Calu3 (cell line): ENCODE data around the gene NXF1. TPM values are rescaled to one million over a fixed set of nuclear protein-coding genes. Genes with fewer than 3 reads are reported as not detected.

Experiments used
- BruUV-seq: library from RNA; stranded (reverse); fragments of 400-500 nt; replicated peaks from 2 replicates; lab custom pipeline; 2021; lab: Mats Ljungman, UMichigan
- CTCF ChIA-PET: fragments of 300-600 bp; sonication (Branson Sonifier 250); formaldehyde crosslinking; loops from one replicate; lab custom pipeline; 2022; ENCODE audit warnings: antibody characterized with exemption; lab: Charles Lee
- DNase-seq: peaks from one replicate; pipeline ENCODE4 v3.0.0; 2022
- H3K27ac Mint-ChIP-seq: one replicate; pipeline ENCODE4 v1.8.0; 2022; ENCODE audit warnings: mixed read lengths; ENCODE audit not compliant: unreplicated experiment
- H3K27me3 Mint-ChIP-seq: one replicate; pipeline ENCODE4 v1.8.0; 2022; ENCODE audit warnings: mixed read lengths; ENCODE audit not compliant: unreplicated experiment
- H3K36me3 Mint-ChIP-seq: one replicate; pipeline ENCODE4 v1.8.0; 2022; ENCODE audit warnings: mild to moderate bottlenecking, moderate library complexity, mixed read lengths; ENCODE audit not compliant: insufficient read depth, unreplicated experiment
- H3K4me1 Mint-ChIP-seq: one replicate; pipeline ENCODE4 v1.8.0; 2022; ENCODE audit warnings: mild to moderate bottlenecking, low read depth, mixed read lengths; ENCODE audit not compliant: unreplicated experiment
- H3K4me3 Mint-ChIP-seq: one replicate; pipeline ENCODE4 v1.8.0; 2022; ENCODE audit warnings: mild to moderate bottlenecking, low read depth, moderate library complexity, mixed read lengths; ENCODE audit not compliant: unreplicated experiment
- H3K9me3 Mint-ChIP-seq: one replicate; pipeline ENCODE4 v1.8.0; 2022; ENCODE audit warnings: low read depth, mixed read lengths; ENCODE audit not compliant: unreplicated experiment
- intact Hi-C: fragments of 100-400 bp; cut with micrococcal nuclease; formaldehyde crosslinking; loops from one replicate; pipeline ENCODE4 v1.10.0; 2022; ENCODE audit not compliant: unreplicated experiment
- total RNA-seq: library from RNA; stranded (reverse); gene quantifications from 2 replicates; pipeline ENCODE4 v1.2.3, GENCODE V29; 2022
- TF ChIP-seq, protein P1 (sequence below): fragments of 200-600 bp; IDR thresholded peaks from one replicate; pipeline ENCODE4 v1.8.0; 2022; ENCODE audit warnings: antibody characterized with exemption; ENCODE audit not compliant: unreplicated experiment

Gene NXF1
- total RNA-seq, 1 experiment from 2014 or later, result 51.6 TPM

- Mint-ChIP-seq H3K27me3 (no peaks in the 10 kb centered on the region), H3K27ac (no peak overlapping the region), H3K4me3 (no peak overlapping the region), H3K36me3 (peaks cover 69% of the 10 kb centered on the region), H3K9me3 (no peaks in the 10 kb centered on the region), H3K4me1 (no peaks in the 10 kb centered on the region)
- intact Hi-C loops, result no loop called here
- DNase-seq, result no peak
- TF ChIP-seq, protein P1, sequence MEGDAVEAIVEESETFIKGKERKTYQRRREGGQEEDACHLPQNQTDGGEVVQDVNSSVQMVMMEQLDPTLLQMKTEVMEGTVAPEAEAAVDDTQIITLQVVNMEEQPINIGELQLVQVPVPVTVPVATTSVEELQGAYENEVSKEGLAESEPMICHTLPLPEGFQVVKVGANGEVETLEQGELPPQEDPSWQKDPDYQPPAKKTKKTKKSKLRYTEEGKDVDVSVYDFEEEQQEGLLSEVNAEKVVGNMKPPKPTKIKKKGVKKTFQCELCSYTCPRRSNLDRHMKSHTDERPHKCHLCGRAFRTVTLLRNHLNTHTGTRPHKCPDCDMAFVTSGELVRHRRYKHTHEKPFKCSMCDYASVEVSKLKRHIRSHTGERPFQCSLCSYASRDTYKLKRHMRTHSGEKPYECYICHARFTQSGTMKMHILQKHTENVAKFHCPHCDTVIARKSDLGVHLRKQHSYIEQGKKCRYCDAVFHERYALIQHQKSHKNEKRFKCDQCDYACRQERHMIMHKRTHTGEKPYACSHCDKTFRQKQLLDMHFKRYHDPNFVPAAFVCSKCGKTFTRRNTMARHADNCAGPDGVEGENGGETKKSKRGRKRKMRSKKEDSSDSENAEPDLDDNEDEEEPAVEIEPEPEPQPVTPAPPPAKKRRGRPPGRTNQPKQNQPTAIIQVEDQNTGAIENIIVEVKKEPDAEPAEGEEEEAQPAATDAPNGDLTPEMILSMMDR, result no peak
- CTCF ChIA-PET, result no interaction called here
- BruUV-seq, result no TSS peak
Observed at GRCh38 chr11:62823677-62824076, 18.4 kb upstream of the NXF1 start.

- BruUV-seq, result no TSS peak
- H3K4me1 Mint-ChIP-seq, result no peaks in the 10 kb centered on the region
- H3K36me3 Mint-ChIP-seq, result peaks cover 49% of the 10 kb centered on the region
- H3K27me3 Mint-ChIP-seq, result no peaks in the 10 kb centered on the region
- H3K9me3 Mint-ChIP-seq, result no peaks in the 10 kb centered on the region
- intact Hi-C loops, result no loop called here
- H3K4me3 Mint-ChIP-seq, result no peak overlapping the region
- H3K27ac Mint-ChIP-seq, result no peak overlapping the region
- TF ChIP-seq, protein P1, result no peak
- CTCF ChIA-PET, result no interaction called here
- no peak for DNase-seq
Observed at GRCh38 chr11:62817129-62817528, 11.9 kb upstream of the NXF1 start.

DNA sequence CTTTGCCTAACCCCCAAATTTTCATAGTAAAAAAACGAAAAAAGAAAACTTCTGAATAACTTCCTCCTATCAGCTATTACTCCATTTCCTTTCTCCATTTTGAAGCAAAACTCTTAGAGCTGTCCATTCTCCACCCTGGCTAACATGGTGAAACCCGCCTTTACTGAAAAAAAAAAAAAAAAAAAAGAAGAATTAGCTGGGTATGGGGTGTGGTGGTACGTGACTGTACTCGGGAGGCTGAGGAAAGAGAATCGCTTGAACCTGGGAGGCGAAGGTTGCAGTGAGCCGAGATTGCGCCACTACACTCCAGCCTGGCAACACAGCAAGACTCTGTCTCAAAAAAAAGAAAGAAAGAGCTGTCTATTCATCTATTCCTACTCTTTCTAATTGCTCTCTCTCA, 11.3 kb upstream of the NXF1 start:
- no peak overlapping the region for H3K27ac Mint-ChIP-seq
- H3K27me3 Mint-ChIP-seq, result no peaks in the 10 kb centered on the region
- CTCF ChIA-PET, result interaction anchor here (0.6 to 1.2 kb wide), 2 partner anchors 12 to 183 kb away, joined by 3 to 4 read pairs; no protein-coding TSS in a partner anchor
- intact Hi-C loops, result no loop called here
- H3K4me3 Mint-ChIP-seq, result no peak overlapping the region
- TF ChIP-seq, protein P1, result no peak
- DNase-seq, result no peak
- no peaks in the 10 kb centered on the region for H3K4me1 Mint-ChIP-seq
- no TSS peak for BruUV-seq
- H3K9me3 Mint-ChIP-seq, result no peaks in the 10 kb centered on the region
- peaks cover 47% of the 10 kb centered on the region for H3K36me3 Mint-ChIP-seq

GRCh38 chr11:62811659-62812058, 6.4 kb upstream of the NXF1 start:
- DNase-seq, result no peak
- Mint-ChIP-seq H3K4me1 (peaks cover 6% of the 10 kb centered on the region), H3K4me3 (no peak overlapping the region), H3K36me3 (peaks cover 22% of the 10 kb centered on the region), H3K27ac (no peak overlapping the region), H3K9me3 (no peaks in the 10 kb centered on the region), H3K27me3 (no peaks in the 10 kb centered on the region)
- TF ChIP-seq, protein P1, result no peak
- intact Hi-C loops, result no loop called here
- CTCF ChIA-PET, result interaction anchor here (0.8 kb wide), 1 partner anchor 30 kb away, joined by 3 read pairs; no protein-coding TSS in a partner anchor
- BruUV-seq, result no TSS peak
